Astrocyte (in vitro differentiated cells and primary cell): Measurements from ENCODE around the gene ATOSA. TPM values are rescaled to one million over a fixed set of nuclear protein-coding genes. Genes with fewer than 3 reads are reported as not detected.

Experiments used
- total RNA-seq: library from RNA; stranded (reverse); gene quantifications from 2 replicates; pipeline ENCODE4 v1.2.1, GENCODE V29; 2021

The ATOSA gene
- total RNA-seq, 1 donor from 2014 or later = 33.8 TPM

Other genes with a start within 250 kb of the ATOSA start
- 47.6 and 47.7 TPM in 2 replicates for gene MYO5A, start 150.5 kb downstream of the ATOSA start, total RNA-seq
- gene ARPP19, start 110.4 kb downstream of the ATOSA start, total RNA-seq = 182 and 198 TPM in 2 replicates
- gene ONECUT1, start 110.9 kb upstream of the ATOSA start, total RNA-seq = 0.14 and 0.32 TPM in 2 replicates